Measurements from ENCODE around the gene RCN1.

GRCh38 chr11:32056438-32056837, 34.4 kb upstream of the RCN1 start:
- TF ChIP-seq POLR2A (IDR thresholded peaks at IDR 0.05) = no peak
- TF ChIP-seq POLR2AphosphoS5 (IDR thresholded peaks at IDR 0.05) = no peak
- TF ChIP-seq CTCF (IDR thresholded peaks at IDR 0.05) = no peak

All from breast epithelium (tissue), 3 donors.